HepG2 (cell line): ENCODE results near the gene PEAK1. TPM values are rescaled to one million over a fixed set of nuclear protein-coding genes. Genes with fewer than 3 reads are reported as not detected.

Experiments
- ATAC-seq: fragments of 200-7000 bp; cut with Tn5 transposase; 3 replicates; pipeline ENCODE4 v1.9.1; 2020; ENCODE audit warnings: mild to moderate bottlenecking, moderate library complexity
- BruUV-seq: library from RNA; stranded (reverse); fragments of 400-500 nt; replicated peaks from 2 replicates; lab custom pipeline; 2021; lab: Mats Ljungman, UMichigan
- CTCF ChIA-PET: fragments of 300-600 bp; formaldehyde crosslinking; extraction: SDS; loops from one replicate; lab custom pipeline; 2021; ENCODE audit warnings: low total read pairs, inconsistent platforms, low intra/inter-chr PET ratio; lab: Yijun Ruan, JAX
- POLR2A ChIA-PET: fragments of 350-600 bp; sonication (Branson Sonifier 250); formaldehyde crosslinking; loops from one replicate; lab custom pipeline; 2020; ENCODE audit warnings: antibody characterized with exemption, inconsistent platforms; lab: Yijun Ruan, JAX
- DNase-seq: peaks from one replicate; pipeline ENCODE4 v3.0.0-alpha.2; 2015; ENCODE audit warnings: low spot score
- FAIRE-seq: peaks from 3 replicates; lab custom pipeline; 2011; peaks lifted over from hg19 to GRCh38; lab: Jason Lieb, UNC
- H2AFZ ChIP-seq: one replicate; pipeline ENCODE4 v1.6.1; 2011; ENCODE audit warnings: low read length, inconsistent platforms
- H3K27ac ChIP-seq: fragments of 300-600 bp; 3 replicates; pipeline ENCODE4 v1.8.0; 2011; ENCODE audit warnings: mixed run types, mild to moderate bottlenecking, mixed read lengths, low read length, inconsistent platforms; ENCODE audit not compliant: insufficient read depth; ENCODE audit errors: extremely low read length
- H3K27me3 ChIP-seq, 2 experiments: fragments of 200-600 bp in 1 of 2; 2 replicates in 1 of 2; 3 replicates in 1 of 2; pipeline versions ENCODE4 v1.6.0 to v1.8.0; 2011; ENCODE audit warnings: low read length in 2 of 2, mild to moderate bottlenecking in 2 of 2, moderate library complexity in 2 of 2, inconsistent platforms in 1 of 2; ENCODE audit not compliant: insufficient read depth in 2 of 2, control insufficient read depth in 1 of 2
- H3K36me3 ChIP-seq, 2 experiments: fragments of 200-600 bp in 1 of 2; replicated peaks in 1 of 2; 2 replicates in 1 of 2; 3 replicates in 1 of 2; pipeline versions ENCODE4 v1.5.1 to v1.8.0; 2011; ENCODE audit warnings: low read length in 2 of 2, inconsistent platforms in 1 of 2; ENCODE audit not compliant: insufficient read depth in 2 of 2, control insufficient read depth in 1 of 2
- H3K4me1 ChIP-seq: 2 replicates; pipeline ENCODE4 v1.5.1; 2012; ENCODE audit warnings: low read length, inconsistent platforms; ENCODE audit not compliant: insufficient read depth
- H3K4me2 ChIP-seq: 2 replicates; pipeline ENCODE4 v1.6.0; 2011; ENCODE audit warnings: low read depth, low read length, inconsistent platforms
- H3K4me3 ChIP-seq, 3 experiments: fragments of 200-600 bp in 1 of 3; sonication (generic), shearing (Covaris generic) in 1 of 3; replicated peaks in 1 of 3; 2 replicates each; pipeline ENCODE4 v1.5.1; 2011 to 2016; ENCODE audit warnings: low read length in 3 of 3, inconsistent platforms in 2 of 3, low read depth in 2 of 3, mild to moderate bottlenecking in 2 of 3, control low read depth in 1 of 3, mixed read lengths in 1 of 3; ENCODE audit not compliant: insufficient read depth in 1 of 3
- H3K79me2 ChIP-seq: one replicate; pipeline ENCODE4 v1.6.1; 2011; ENCODE audit warnings: low read length, inconsistent platforms; ENCODE audit not compliant: insufficient read depth
- H3K9ac ChIP-seq: 2 replicates; pipeline ENCODE4 v1.6.0; 2011; ENCODE audit warnings: mild to moderate bottlenecking, low read depth, low read length, inconsistent platforms; ENCODE audit not compliant: insufficient read depth
- H3K9me3 ChIP-seq: 2 replicates; pipeline ENCODE4 v1.5.1; 2012; ENCODE audit warnings: mild to moderate bottlenecking, low read length
- H4K20me1 ChIP-seq: 2 replicates; pipeline ENCODE4 v1.6.0; 2011; ENCODE audit warnings: inconsistent platforms, mild to moderate bottlenecking, low read length, moderate library complexity; ENCODE audit not compliant: insufficient read depth
- EEA1 ChIP-seq: sonication (generic); formaldehyde crosslinking; IDR thresholded peaks from 2 replicates; pipeline ENCODE4 v1.5.1; 2020; ENCODE audit warnings: mild to moderate bottlenecking, missing genetic modification reagents, borderline replicate concordance
- FOSL2 ChIP-seq: sonication (generic); formaldehyde crosslinking; IDR thresholded peaks from 2 replicates; pipeline ENCODE4 v1.4.0; 2020; ENCODE audit warnings: missing genetic modification reagents
- GFI1 ChIP-seq: sonication (generic); formaldehyde crosslinking; IDR thresholded peaks from 2 replicates; pipeline ENCODE4 v1.5.0; 2020; ENCODE audit warnings: missing genetic modification reagents, mild to moderate bottlenecking, borderline replicate concordance
- HES4 ChIP-seq: sonication (generic); formaldehyde crosslinking; IDR thresholded peaks from 2 replicates; pipeline ENCODE4 v1.9.0; 2021; ENCODE audit warnings: mild to moderate bottlenecking, missing genetic modification reagents, borderline replicate concordance
- KAT7 ChIP-seq: IDR thresholded peaks from 2 replicates; pipeline ENCODE4 v1.6.1; 2018; ENCODE audit warnings: borderline replicate concordance, missing compliant biosample characterization
- KLF9 ChIP-seq: IDR thresholded peaks from 2 replicates; pipeline ENCODE4 v1.6.1; 2016; ENCODE audit warnings: low read depth
- SCMH1 ChIP-seq: sonication (generic); formaldehyde crosslinking; IDR thresholded peaks from 2 replicates; pipeline ENCODE4 v1.9.0; 2021; ENCODE audit warnings: missing genetic modification reagents, mild to moderate bottlenecking, borderline replicate concordance
- SYNCRIP ChIP-seq: fragments of 200-400 bp; formaldehyde crosslinking; IDR thresholded peaks from 2 replicates; pipeline ENCODE4 v1.6.1; 2018; ENCODE audit warnings: mild to moderate bottlenecking, low read depth, low read length; ENCODE audit not compliant: insufficient read depth
- ZFAT ChIP-seq: sonication (generic); formaldehyde crosslinking; conservative IDR thresholded peaks from 2 replicates; pipeline ENCODE4 v1.8.1; 2023; ENCODE audit warnings: missing genetic modification reagents, inconsistent platforms
- ZFP82 ChIP-seq: sonication (generic); formaldehyde crosslinking; IDR thresholded peaks from 2 replicates; pipeline ENCODE4 v1.5.1; 2020; ENCODE audit warnings: mild to moderate bottlenecking, missing genetic modification reagents, borderline replicate concordance
- ZNF230 ChIP-seq: sonication (generic); formaldehyde crosslinking; IDR thresholded peaks from 2 replicates; pipeline ENCODE4 v1.4.0; 2020; ENCODE audit warnings: mild to moderate bottlenecking, missing genetic modification reagents
- ZNF335 ChIP-seq: sonication (generic); formaldehyde crosslinking; IDR thresholded peaks from 2 replicates; pipeline ENCODE4 v1.4.0; 2020; ENCODE audit warnings: missing genetic modification reagents
- ZNF468 ChIP-seq: sonication (generic); formaldehyde crosslinking; IDR thresholded peaks from 2 replicates; pipeline ENCODE4 v1.8.0; 2022; ENCODE audit warnings: mild to moderate bottlenecking, moderate library complexity, missing genetic modification reagents
- ZNF569 ChIP-seq: sonication (generic); formaldehyde crosslinking; IDR thresholded peaks from 2 replicates; pipeline ENCODE4 v1.5.0; 2020; ENCODE audit warnings: mild to moderate bottlenecking, missing genetic modification reagents, moderate library complexity, borderline replicate concordance
- WGBS: methylation state at CpG from one replicate; pipeline ENCODE4 v1.1.6; 2017; ENCODE audit warnings: low lambda C conversion rate; 5-methylcytosine and 5-hydroxymethylcytosine counted together
- in situ Hi-C: cut with HindIII; loops from 2 replicates; pipeline ENCODE4 v1.10.0; 2017; ENCODE audit warnings: low pct_unique_long_range_greater_than_20kb; ENCODE audit not compliant: extremely low pct_ligation_motif_present
- intact Hi-C: fragments of 100-400 bp; cut with micrococcal nuclease; formaldehyde crosslinking; loops from one replicate; pipeline ENCODE4 v1.10.0; 2022; ENCODE audit not compliant: unreplicated experiment
- polyA plus RNA-seq, 8 experiments: library from polyadenylated mRNA; depleted of rRNA in 3 of 8; stranded (reverse) in 7 of 8; unstranded in 1 of 8; fragments of >200 nt; fragmentation: Illumina TruSeq in 4 of 8; extraction: Trizol in 4 of 8; gene quantifications; 2 replicates each; pipeline versions ENCODE4 v1.2.1 to v1.2.3, GENCODE V29; 2011 to 2016; ENCODE audit warnings: low read depth in 4 of 8, missing spikeins in 1 of 8, mixed read lengths in 1 of 8; ENCODE audit not compliant: insufficient read depth in 1 of 8
- total RNA-seq, 5 experiments: library from RNA; depleted of rRNA; stranded (reverse); fragments of >200 nt; fragmentation: Illumina TruSeq; extraction: Trizol; gene quantifications; 2 replicates each; pipeline ENCODE4 v1.2.3, GENCODE V29; 2016; ENCODE audit warnings: low read depth in 1 of 5
- TF ChIP-seq, protein P1 (sequence below): IDR thresholded peaks from 2 replicates; pipeline ENCODE4 v1.6.1; 2016; ENCODE audit warnings: control low read depth

PEAK1 gene
- total and polyA plus RNA-seq, 2 of the 13 experiments (the other 11 are each of a cell fraction or from before 2014, with no cell fraction given) = 6.0 to 6.6 TPM

DNA sequence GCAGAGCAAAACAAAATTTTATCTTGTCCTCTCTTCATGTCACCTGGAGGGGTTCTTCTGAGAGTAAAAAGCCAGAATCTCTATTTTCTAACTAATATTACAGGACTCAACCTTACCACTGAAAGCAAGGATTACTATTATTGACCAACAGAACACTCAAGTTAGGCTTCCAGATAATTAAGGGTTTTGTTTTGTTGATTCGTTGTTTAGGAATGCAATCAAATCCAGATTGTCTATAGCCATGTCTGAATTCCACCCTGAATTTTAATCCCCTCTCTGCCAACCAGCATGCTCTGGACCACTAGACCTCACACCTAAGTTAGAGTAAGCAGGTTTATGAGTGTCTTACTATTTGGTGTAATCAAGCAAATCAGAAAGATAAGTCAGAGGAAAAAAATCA lies 90.7 kb downstream of the PEAK1 start:
- no peaks in the 10 kb centered on the region for H3K9me3 ChIP-seq
- H3K36me3 ChIP-seq = no peaks in the 10 kb centered on the region
- BruUV-seq = no TSS peak
- no peaks in the 10 kb centered on the region for H3K4me1 ChIP-seq
- H3K4me3 ChIP-seq = no peak overlapping the region
- H3K79me2 ChIP-seq = no peaks in the 10 kb centered on the region
- CTCF ChIA-PET = no interaction called here
- ATAC-seq = no peak
- H3K4me2 ChIP-seq = no peak overlapping the region
- TF ChIP-seq EEA1 (CRISPR knock-in tag) = no peak
- TF ChIP-seq ZNF569 = no peak
- no peak for TF ChIP-seq ZNF335 (CRISPR knock-in tag)
- TF ChIP-seq HES4 (CRISPR knock-in tag) = no peak
- TF ChIP-seq ZNF230 (CRISPR knock-in tag) = no peak
- TF ChIP-seq ZFAT = no peak
- TF ChIP-seq FOSL2 = no peak
- TF ChIP-seq ZNF468 (CRISPR knock-in tag) = no peak
- no peak for TF ChIP-seq SYNCRIP
- TF ChIP-seq, protein P1, sequence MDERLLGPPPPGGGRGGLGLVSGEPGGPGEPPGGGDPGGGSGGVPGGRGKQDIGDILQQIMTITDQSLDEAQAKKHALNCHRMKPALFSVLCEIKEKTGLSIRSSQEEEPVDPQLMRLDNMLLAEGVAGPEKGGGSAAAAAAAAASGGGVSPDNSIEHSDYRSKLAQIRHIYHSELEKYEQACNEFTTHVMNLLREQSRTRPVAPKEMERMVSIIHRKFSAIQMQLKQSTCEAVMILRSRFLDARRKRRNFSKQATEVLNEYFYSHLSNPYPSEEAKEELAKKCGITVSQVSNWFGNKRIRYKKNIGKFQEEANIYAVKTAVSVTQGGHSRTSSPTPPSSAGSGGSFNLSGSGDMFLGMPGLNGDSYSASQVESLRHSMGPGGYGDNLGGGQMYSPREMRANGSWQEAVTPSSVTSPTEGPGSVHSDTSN (CRISPR knock-in tag) = no peak
- no peak for TF ChIP-seq GFI1 (CRISPR knock-in tag)
- TF ChIP-seq ZFP82 (CRISPR knock-in tag) = no peak
- TF ChIP-seq KAT7 = no peak
- TF ChIP-seq KLF9 (CRISPR knock-in tag) = no peak
- TF ChIP-seq SCMH1 (CRISPR knock-in tag) = no peak
- TF ChIP-seq, all 625 proteins: peak for 0
- H3K9ac ChIP-seq = no peak overlapping the region
- no peaks in the 10 kb centered on the region for H4K20me1 ChIP-seq
- FAIRE-seq = no peak
- no peak for DNase-seq
- H3K27ac ChIP-seq = no peak overlapping the region
- POLR2A ChIA-PET = no interaction called here
- in situ Hi-C loops (no loop called here), intact Hi-C loops (no loop called here)
- 90% methylated on average over 1 of the region's 1 CpG for WGBS
- H2AFZ ChIP-seq = no peak overlapping the region
- no peaks in the 10 kb centered on the region for H3K27me3 ChIP-seq
